HUDEP-2 (cell line): ENCODE results near the gene ZCCHC17.

Experiments used
- DNase-seq, 76 experiments: peaks; one replicate each; lab custom pipeline; 2025; ENCODE audit not compliant: unreplicated experiment in 76 of 76; lab: John Stamatoyannopoulos, UW

The ZCCHC17 gene

DNA sequence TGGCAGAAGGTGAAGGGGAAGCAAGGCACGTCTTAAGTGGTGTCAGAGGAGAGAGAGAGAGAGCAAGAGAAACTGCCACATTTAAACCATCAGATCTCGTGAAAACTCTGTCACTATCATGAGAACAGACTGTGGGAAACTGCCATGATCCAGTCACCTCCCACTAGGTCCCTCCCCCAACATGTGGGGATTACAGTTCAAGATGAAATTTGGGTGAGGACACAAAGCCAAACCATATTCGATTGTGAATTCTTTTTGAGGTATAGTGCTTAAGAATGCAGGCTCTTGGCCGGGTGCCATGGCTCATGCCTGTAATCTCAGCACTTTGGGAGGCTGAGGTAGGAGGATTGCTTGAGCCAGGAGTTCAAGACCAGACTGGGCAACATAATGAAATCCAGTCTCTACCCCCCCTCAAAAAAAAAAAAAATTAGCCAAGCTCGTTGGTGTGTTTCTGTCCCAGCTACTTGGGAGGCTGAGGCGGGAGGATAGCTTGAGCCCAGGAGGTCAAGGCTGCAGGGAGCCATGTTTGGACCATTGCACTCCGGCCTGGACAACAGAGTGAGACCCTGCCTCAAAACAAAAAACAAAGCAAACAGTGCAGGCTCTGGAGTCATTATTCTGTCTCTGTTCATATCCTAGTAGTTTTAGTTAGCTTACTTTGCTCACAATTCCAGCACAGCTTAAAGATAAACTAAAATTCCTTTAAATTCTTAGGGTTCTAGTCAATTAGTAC, 6.0 kb downstream of the ZCCHC17 start:
- DNase-seq, result no peak

DNA sequence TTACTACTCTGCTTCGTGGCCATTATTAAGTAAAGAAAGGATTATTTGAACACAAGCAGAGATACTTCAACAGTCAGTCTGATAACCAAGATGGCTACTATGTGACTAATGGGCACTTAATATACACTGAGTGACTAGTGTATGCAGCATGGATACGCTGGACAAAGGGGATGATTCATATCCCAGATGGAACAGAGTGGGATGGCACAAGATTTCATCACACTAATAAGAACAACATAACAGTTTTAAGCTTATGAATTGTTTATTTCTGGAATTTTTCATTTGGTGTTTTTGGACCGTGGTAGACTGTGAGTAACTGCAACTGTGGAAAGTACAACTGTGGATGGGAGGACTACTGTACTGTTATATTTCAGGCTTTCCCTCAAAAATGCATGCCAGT, 9.4 kb downstream of the ZCCHC17 start:
- DNase-seq, result no peak

DNA sequence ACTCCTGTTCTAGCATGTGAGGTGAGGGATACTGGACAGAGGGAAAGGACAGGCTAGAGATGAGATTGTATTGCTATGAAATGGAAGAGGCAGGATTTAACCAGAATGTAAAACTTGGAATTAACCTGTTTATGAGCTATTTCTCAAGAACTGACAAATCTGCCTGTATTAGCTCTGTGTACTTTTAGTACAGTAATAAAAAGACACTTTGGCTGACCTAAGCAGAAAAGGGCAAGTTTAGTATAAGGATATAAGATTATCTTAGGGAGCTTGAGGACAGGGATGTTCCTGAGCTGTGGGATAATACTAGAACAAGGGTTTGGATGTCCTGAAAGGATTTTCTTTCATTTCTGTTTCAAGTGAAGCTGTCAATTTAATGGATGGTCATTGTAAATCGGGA, 11.2 kb downstream of the ZCCHC17 start:
- DNase-seq, result no peak

DNA sequence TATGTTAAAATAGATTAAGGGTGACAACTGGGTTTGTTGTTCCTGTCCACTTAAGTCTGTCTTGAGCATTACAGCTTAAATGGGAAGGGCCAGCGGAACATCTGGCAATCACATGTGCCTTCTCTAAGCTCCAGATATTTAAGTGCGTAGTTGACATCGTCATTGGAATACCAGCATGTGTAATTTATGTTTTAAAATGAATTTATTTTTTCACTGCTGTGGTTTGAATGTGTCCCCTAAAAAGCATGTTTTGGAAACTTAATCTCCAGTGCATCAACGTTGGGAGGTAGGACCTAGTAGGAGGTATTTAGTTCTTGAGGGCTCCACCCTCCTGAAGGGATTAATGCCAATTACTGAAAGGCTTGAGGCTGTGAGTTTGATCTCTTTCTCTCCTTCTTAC, 13.4 kb downstream of the ZCCHC17 start:
- no peak for DNase-seq

DNA sequence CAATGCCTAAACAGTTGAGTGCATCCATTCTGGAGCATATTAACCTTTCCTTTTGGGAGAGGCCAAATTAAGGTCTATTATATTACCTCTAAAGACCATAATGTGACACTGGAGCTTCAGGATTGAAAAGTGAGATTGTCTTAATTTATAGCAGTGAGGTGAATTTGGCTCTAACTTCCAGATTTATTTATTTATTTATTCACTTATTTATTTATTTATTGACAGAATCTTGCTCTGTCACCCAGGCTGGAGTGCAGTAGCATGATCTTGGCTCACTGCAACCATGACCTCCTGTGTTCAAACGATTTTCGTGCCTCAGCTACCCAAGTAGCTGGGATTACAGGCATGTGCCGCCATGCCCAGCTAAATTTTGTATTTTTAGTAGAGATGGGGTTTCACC, 19.1 kb downstream of the ZCCHC17 start:
- DNase-seq, result no peak

DNA sequence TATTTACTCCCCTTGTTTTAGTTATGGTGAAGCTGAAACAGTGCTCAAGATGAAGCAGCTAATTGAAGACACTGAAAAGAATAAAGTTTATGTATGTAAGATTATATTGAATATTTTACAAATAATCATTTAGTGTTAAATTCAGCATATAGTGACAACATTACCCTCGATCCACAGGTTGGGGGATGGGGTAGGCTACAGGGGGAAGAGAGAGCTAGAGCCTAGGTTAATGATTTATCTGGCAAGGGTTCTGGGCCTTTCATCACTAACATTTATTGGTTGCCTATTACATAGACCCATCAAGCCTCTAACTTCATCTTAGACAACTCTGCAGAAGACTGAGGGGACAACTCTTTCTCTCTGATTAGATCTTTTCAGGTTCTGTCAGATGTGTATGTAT, 21.3 kb downstream of the ZCCHC17 start:
- DNase-seq, result no peak

DNA sequence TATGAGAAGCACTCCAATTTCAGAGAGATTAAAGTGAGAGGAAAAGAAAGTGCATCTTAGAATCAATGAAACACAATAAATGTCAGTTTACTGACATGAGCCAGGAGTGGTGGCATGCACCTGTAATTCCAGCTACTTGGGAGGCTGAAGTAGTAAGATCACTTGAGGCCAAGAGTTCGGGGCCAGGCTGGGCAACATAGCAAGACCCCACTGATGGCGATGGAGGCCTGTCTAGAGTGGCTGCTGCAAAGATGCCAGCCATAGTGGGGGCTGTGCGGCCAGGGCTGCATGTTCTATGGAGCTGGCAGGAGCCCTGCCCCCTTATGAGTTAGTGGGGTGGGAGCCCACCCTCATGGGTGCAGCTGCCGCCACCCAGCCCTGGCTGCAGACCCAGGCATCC, 27.3 kb downstream of the ZCCHC17 start:
- DNase-seq, result no peak

DNA sequence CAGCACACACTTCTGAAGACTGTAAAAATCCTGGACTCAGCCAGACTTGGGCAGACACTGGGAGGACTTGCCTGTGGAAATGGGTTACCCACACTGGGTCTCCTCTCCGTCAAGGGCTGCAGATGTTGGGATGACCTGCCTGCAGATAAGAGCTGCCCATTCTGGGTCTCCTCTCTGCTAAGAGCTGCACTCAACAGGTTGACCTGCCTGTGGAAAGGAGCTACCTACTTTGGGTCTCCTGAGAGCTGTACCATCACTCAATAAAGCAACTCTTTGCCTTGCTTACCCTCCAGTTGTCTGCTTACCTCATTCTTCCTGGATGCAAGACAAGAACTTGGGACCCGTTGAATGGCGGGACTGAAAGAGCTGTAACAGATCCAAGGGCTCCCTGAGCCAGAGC, 28.2 kb downstream of the ZCCHC17 start:
- no peak for DNase-seq

DNA sequence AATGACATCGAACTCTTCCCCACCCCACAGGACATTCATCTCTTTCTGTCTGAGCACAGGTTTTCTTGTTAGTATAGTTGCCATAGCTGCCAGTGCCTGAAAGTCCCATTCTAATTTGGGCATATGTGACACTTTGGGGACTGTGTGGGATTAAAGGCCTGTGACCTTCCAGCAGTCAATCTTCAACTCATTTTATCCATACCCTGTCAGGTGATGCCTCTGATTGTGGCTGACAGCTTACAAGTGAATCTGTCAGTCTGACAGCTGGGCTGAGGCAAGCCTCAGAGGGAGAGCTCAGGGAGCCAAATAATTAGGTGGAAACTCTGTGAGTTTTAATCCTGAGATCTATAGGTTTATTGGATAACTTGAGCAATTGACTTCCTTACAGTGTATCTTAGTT, 29.6 kb downstream of the ZCCHC17 start:
- DNase-seq, result no peak

DNA sequence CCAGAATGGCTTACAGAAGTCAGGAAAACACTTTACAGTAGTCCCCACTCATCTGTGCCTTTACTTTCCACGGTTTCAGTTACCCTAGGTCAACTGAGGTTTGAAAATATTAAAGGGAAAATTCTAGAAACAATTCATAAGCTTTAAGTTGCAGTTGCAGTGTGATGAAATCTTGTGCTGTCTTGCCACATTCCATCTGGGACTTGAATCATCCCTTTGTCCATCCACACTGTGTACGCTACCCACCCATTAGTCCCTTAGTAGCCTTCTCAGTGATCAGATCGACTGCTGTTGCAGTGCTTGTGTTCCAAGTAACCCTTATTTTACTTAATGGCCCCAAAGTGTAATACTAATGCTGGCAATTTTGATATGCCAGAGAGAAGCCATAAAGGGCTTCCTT, 30.5 kb downstream of the ZCCHC17 start:
- DNase-seq, result no peak

DNA sequence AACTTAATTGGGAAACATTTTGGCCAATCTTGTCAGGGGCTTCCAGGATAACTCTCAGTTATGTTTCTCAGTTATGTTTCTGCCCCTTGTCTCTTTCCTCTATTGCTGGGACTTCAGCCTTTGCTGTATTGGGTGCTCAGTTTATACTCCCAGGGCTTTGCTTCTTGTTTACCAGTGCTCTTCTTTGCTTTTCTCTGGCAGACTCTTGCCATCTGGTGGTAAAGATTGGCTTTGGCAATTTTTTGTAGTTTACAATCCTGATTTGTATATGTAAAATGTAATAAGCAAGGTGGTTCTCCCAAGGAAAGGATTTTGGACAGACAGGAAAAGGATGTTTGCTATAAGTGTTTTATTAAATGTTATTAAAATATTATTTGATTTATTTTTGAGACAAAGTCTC, 38.2 kb downstream of the ZCCHC17 start:
- peak in 20 of 76 experiments; percentile 1 to 44 (median 10) for DNase-seq

DNA sequence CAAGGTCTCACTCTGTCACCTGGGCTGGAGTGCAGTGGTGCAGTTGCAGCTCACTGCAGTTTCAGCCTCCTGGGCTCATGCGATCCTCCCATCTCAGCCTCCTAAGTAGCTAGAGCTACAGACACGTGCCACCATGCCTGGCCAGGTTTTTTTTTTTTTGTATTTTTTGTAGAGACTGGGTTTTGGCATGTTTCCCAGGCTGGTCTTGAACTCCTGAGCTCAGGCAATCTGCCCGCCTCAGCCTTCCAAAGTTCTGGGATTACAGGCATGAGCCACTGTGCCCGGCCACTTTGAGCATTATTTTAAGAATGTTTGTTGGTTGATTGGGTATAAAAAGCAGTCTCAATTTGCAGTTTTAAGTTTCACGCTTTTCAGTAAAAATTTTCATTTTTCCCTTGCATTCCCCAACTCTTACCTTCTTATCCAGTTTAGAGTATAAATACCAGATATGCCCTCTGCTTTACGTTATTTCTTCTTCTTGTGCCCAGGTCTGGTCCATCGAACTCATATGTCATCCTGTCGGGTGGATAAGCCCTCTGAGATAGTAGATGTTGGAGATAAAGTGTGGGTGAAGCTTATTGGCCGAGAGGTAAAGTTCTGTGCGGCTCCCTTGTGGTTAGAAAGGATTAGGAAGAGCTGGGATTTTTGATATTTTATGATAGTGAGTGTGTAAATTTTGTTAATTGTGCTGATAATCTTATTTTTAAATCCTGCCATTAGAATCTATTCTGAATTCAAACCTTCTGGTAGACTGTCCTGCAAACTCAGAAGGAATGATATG, 40.0 kb downstream of the ZCCHC17 start:
- DNase-seq, result no peak

DNA sequence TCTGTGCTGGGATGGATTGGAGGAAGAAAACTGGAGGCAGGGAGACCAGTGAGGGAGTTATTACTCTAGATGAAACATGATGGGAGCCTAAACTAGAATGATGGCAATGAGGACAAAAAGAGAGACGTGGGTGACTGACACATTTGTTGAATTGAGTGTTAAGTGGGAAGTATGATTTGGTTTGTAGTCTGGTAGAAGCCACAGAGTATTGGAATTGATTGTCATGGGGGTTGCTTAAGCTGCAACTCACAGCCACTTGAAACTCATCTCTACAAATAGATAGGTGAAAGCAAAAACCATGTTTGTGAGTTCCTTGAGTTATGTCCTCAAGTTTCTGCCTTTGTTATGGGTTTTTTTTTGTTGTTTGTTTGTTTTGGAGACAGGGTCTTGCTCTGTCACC, 47.7 kb downstream of the ZCCHC17 start:
- no peak for DNase-seq

DNA sequence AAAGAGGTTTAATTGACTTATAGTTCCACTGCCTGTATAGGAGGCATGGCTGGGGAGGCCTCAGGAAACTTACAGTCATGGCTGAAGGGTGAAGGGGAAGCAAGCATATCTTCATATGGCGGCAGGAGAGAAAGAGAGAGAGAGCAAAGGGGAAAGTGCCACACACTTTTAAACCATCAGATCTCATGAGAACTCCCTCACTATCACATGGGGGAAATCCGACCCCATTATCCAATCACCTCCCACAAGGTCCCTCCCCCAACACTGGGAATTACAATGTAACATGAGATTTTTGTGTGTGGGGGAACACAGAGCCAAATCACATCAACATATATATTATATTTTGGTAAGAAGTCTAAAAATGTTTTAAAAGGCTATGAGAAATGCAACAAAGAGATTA, 48.8 kb downstream of the ZCCHC17 start:
- no peak for DNase-seq

DNA sequence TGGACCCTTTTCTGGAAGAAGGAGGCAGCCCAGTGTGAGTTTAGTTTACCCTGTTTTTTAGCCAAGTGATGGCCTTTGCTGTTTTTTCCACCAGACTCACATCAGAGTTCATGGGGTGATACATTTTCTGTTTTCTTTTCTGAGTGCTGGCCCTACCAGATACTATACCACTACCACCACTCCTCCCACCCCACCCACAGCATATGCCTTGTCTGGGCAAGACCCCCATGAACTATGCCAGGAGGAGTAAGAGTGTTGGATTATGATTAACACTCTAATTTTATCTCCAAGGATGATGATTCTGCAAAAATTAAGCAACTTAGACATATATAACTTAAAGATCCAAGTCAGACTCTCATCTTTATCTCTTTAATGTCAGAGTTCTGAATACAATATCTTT, 50.0 kb downstream of the ZCCHC17 start:
- peak in 27 of 76 experiments; percentile 1 to 60 (median 26) for DNase-seq

DNA sequence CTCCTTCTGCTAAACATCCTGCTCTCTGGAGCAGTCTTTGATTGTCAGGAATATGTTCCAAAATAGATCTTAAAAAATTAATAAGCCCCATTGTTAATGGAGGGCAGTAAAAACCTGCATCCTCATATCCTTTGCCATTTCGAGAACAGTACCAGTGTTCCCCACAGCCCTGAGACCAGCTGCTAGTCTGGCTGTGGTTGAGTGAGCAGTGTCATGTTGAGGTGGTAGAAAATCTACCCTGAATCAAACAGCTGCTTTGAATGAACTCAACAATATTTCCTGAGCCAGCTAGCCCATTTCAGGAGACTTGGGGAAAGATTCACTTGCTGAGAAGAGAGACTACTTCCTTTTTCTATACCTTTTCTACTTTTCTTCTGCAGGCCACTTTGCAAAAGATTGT, 51.6 kb downstream of the ZCCHC17 start:
- no peak for DNase-seq

DNA sequence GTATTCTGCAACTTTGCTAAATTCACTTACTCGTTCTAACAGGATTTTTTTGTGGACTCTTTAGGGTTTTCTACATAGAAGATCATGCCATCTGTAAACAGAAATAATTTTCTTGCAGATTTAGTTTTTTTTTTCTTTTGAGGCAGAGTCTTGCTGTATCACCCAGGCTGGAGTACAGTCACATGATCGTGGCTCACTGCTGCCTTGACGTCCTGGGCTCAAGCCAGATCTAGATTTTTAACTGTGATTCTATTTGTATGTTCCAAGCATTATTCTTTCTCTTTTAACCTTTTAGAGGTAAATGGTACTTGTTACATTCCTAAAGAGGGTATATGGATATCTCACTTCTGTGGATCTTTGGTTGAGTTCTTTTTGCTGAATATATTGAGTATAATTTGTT, 57.5 kb downstream of the ZCCHC17 start:
- DNase-seq, result peak in 6 of 76 experiments; percentile 3 to 15 (median 12)

DNA sequence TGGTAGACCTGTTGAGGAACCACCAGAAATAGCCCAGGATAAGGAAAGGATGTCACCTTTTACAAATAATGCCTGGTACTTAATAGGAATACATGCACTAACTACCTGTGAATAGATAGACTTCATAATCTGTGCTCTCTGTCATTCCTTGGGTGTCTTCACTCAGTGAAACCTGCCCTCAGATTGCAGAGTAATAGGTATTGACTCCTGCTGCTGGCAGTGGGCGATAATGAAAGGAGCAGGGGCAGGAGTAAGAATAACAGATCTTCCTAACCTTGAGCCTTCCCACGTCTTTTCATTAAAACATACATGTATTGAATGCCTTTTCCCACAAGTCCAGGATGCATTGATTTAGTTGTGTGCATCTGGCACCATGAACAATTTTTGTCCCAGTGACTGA, 59.6 kb downstream of the ZCCHC17 start:
- no peak for DNase-seq

DNA sequence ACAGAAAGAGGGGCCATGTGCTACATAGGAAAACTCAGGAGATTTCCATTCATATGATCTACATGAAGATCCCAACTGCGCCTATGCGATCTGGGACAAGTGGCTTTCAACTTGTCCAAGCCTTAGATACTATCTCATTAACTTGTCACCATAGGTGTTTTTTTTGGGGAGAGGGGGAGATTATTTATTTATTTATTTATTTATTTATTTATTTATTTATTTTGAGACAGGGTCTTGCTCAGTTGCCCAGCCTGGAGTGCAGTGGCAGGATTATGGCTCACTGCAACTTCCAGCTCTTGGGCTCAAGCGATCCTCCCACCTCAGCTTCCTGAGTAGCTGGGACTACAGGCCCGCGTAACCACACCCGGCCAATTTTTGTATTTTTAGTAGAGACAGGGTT, 64.8 kb downstream of the ZCCHC17 start:
- no peak for DNase-seq

DNA sequence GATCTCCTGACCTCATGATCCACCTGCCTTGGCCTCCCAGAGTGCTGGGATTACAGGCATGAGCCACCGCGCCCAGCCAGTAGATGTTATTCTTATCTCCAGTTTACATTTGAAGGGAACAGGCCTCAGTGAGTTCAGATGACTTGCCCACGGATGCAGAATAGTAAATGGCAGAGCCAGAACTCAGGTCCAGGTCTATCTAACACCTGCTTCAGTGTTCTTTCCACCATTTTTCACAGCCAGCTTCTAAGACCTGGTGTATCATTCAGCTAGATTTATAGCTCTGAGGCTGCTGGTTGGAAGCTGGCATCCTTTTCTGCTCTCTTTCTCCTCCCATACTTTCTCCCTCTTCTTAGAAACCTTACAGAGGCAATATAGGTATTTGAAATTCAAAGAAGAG, 65.2 kb downstream of the ZCCHC17 start:
- DNase-seq, result no peak

DNA sequence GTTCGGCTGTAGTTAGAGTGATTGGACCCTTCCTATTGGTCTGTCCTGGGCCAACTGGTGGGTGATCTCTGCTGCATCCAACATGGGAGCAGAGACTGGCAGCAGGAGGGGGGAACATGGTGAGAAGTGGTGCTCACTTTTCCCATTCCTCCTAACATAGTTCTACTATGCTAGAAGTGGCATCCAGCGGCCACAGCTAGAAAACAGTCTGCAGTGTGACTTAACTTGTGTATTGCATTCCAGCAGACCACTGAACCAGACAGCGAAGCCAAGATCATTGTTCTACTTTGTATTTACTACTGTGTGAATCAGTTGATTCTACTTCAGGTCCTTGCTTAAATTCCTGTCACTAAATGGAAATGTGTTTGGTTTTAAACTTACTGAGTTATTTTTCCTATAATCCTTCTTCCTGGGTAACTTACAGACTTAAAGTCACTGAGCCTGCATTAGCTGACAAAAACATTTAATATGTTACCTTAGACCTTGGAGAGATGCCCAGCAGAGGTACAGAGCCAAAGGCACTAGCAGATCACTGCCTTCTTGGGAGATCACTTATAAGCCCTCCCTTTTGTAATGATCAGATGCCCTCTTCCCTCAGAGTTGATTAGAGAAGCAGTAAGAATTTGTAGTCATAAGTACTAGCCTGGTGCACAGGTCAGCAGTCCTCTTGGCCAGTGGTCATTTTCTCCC, 67.9 kb downstream of the ZCCHC17 start:
- no peak for DNase-seq

DNA sequence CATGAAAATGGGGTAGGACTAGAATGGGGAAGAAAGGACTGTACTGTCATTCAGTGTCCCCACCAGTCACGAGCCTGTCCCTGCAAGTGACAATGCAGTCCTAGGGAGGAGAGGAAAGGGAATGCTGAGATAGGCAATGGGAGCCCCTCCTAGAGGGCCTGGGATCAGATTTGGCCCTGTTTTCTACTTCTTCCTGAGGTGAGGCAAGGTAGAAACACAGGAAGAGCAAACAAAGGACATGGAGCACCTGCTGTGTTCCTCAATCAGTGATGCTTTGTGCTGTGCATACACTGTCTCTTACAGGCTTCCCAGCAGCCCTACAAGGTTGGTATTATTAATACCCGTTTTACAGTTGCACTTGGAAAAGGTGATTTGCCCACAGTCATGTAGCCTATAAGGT, 70.0 kb downstream of the ZCCHC17 start:
- no peak for DNase-seq
